ENCODE measurements around the gene IFT43. TPM values are rescaled to one million over a fixed set of nuclear protein-coding genes. Genes with fewer than 3 reads are reported as not detected.
A peak's percentile ranks its signal among the peaks of the same experiment; 100 is the strongest.

Gene IFT43
- polyA plus RNA-seq, 1 experiment, result 41.4 TPM

- TF ChIP-seq CTCF (IDR thresholded peaks at IDR 0.05; ENCODE audit: low read depth, low read length), result peak; percentile 71
These were observed 6.4 kb upstream of the IFT43 start for GRCh38 chr14:75979071-75979571.

GRCh38 chr14:75979648-75980565 lies 5.7 kb upstream of the IFT43 start:
- TF ChIP-seq CTCF (IDR thresholded peaks at IDR 0.05; ENCODE audit: low read depth, low read length), result no peak
- H3K27me3 ChIP-seq (ENCODE audit: control insufficient read depth, insufficient read depth, low read length), result peaks cover 3% of the 10 kb centered on the region
- H3K4me3 ChIP-seq (ENCODE audit: low read depth, low read length), result peak overlapping the region; percentile 22; the same call in 1 of the 2 replicates
- H3K9me3 ChIP-seq (ENCODE audit: control insufficient read depth, insufficient read depth, low read length), result no peaks in the 10 kb centered on the region
- CTCF ChIA-PET, result interaction anchor here (0.6 to 21.2 kb wide), 13 partner anchors 9 to 268 kb away, joined by 3 to 484 read pairs (median 4); no protein-coding TSS in a partner anchor
- POLR2A ChIA-PET, result interaction anchor here (0.6 to 1.4 kb wide), 2 partner anchors 73 to 184 kb away, joined by 3 read pairs; no protein-coding TSS in a partner anchor
- DNase-seq (ENCODE audit: low read depth, low spot score), result no peak
- H3K27ac ChIP-seq (ENCODE audit: low read depth, low read length), result no peak overlapping the region

More at GRCh38 chr14:75979071-75979571, 6.4 kb upstream of the IFT43 start:
- Histone ChIP-seq H3K9me3 (ENCODE audit: control insufficient read depth, insufficient read depth, low read length) (no peaks in the 10 kb centered on the region), H3K27ac (ENCODE audit: low read depth, low read length) (no peak overlapping the region), H3K4me3 (ENCODE audit: low read depth, low read length) (0 out of 2 replicates have a peak overlapping the region, but pooled peaks have one; percentile 20), H3K27me3 (ENCODE audit: control insufficient read depth, insufficient read depth, low read length) (peaks cover 3% of the 10 kb centered on the region)
- ChIA-PET POLR2A (interaction anchor here (0.6 to 1.4 kb wide), 2 partner anchors 73 to 184 kb away, joined by 3 read pairs; no protein-coding TSS in a partner anchor), CTCF (interaction anchor here (0.8 to 21.2 kb wide), 14 partner anchors 9 to 404 kb away, joined by 3 to 484 read pairs (median 4); no protein-coding TSS in a partner anchor)
- DNase-seq (ENCODE audit: low read depth, low spot score), result no peak

- DNase-seq (ENCODE audit: low read depth, low spot score), result no peak
- POLR2A ChIA-PET, result interaction anchor here (0.9 kb wide), 1 partner anchor 270 kb away, joined by 3 read pairs; no protein-coding TSS in a partner anchor
- H3K9me3 ChIP-seq (ENCODE audit: control insufficient read depth, insufficient read depth, low read length), result no peaks in the 10 kb centered on the region
- CTCF ChIA-PET, result interaction anchor here (0.5 to 21.2 kb wide), 7 partner anchors 8 to 269 kb away, joined by 3 to 484 read pairs (median 10); no protein-coding TSS in a partner anchor
- peaks cover 3% of the 10 kb centered on the region for H3K27me3 ChIP-seq (ENCODE audit: control insufficient read depth, insufficient read depth, low read length)
- no peak overlapping the region for H3K4me3 ChIP-seq (ENCODE audit: low read depth, low read length)
- peak overlapping the region; percentile 2 for H3K27ac ChIP-seq (ENCODE audit: low read depth, low read length)
- TF ChIP-seq CTCF (IDR thresholded peaks at IDR 0.05; ENCODE audit: low read depth, low read length), result no peak
These were observed 4.7 kb upstream of the IFT43 start for GRCh38 chr14:75980856-75981255.

GRCh38 chr14:75981426-75982265 lies 3.9 kb upstream of the IFT43 start, which contains the start of gene TGFB3:
Gene TGFB3 (minus strand): TSS chr14:75981995. CDS start chr14:75980893, 1,102 bp downstream.
- Histone ChIP-seq H3K27ac (ENCODE audit: low read depth, low read length) (peak within 1 kb of the TSS; percentile 74), H3K27me3 (ENCODE audit: control insufficient read depth, insufficient read depth, low read length) (peaks cover 3% of the 10 kb centered on the region), H3K9me3 (ENCODE audit: control insufficient read depth, insufficient read depth, low read length) (no peaks in the 10 kb centered on the region), H3K4me3 (ENCODE audit: low read depth, low read length) (peak within 1 kb of the TSS; percentile 66)
- POLR2A ChIA-PET, result interaction anchor here (0.9 to 2.1 kb wide), 6 partner anchors 75 to 273 kb away, joined by 3 to 16 read pairs (median 9); no protein-coding TSS in a partner anchor
- DNase-seq (ENCODE audit: low read depth, low spot score), result peak; percentile 85
- CTCF ChIA-PET, result interaction anchor here (0.6 to 21.2 kb wide), 19 partner anchors 8 to 407 kb away, joined by 3 to 484 read pairs (median 7); partner anchors contain the start of gene FLVCR2
- TF ChIP-seq CTCF (IDR thresholded peaks at IDR 0.05; ENCODE audit: low read depth, low read length), result no peak

Data from AG04450 (cell line).